NCI-H524 (cell line): ENCODE results near the gene RXRG.

ENCODE experiments used
- DNase-seq, 2 experiments: peaks; one replicate each; lab custom pipeline; 2025; lab: John Stamatoyannopoulos, UW

Gene RXRG

DNA sequence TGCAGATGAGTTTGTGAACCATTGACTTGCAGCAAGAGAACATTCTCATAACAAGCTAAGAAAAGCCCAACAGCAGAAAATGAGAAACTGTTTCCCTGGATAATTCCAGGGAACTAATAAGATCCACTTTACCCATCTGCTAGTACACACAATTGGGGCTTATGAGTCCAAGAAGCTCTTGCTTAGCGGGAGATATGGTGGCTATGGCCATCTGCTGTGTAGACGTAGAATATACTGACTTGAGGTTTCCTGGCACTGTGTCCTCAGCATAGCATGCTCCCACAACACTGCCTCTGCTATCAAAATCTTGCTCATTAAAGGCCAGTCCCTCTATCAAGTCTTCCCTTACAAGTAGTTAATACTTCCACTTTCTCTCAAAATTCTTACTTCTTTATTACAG is 6.8 kb upstream of the RXRG start:
- DNase-seq, result peak; percentile 76 to 94

- peak; percentile 46 to 87 for DNase-seq
Observed at GRCh38 chr1:165449131-165449530, 4.2 kb upstream of the RXRG start.

GRCh38 chr1:165445388-165445787 is 462 bp upstream of the RXRG start:
- no peak for DNase-seq

DNA sequence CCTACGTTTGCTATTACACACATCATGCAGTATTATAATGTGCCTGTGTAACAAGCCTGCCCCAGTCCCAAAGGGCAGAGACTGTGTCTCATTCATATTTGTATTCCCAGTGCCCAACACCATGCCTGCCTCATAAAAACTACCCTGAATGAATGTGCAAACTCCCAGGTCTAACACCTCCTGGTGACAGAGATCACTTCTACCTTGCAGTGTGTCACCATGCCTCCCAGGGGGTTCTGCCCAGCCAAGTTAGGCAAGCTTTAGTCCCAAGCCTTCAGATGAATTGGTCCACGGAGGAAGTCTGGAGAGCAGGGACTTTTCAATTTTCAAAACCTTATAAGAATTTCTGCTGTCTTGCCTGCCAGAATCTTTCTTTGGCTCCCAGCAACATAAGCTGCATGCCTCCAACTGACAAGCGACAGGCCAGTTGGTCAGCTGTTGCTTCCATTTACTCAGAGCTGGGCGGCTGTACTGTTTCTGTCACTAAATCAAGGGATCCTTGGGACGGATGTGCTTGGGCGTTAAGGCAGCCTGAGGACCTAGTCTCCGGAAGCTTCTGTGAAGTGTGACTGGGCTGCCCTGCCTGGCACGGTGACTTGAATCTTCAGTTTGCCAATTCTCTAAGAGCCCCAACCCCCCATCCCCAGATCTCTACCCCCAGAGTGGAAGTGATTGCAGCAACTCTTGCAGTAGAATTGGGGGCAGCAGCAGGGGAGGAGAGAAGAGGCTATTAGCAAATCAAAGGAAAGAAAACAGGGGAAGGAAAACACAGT is 1.2 kb downstream of the RXRG start:
- DNase-seq, result no peak

DNA sequence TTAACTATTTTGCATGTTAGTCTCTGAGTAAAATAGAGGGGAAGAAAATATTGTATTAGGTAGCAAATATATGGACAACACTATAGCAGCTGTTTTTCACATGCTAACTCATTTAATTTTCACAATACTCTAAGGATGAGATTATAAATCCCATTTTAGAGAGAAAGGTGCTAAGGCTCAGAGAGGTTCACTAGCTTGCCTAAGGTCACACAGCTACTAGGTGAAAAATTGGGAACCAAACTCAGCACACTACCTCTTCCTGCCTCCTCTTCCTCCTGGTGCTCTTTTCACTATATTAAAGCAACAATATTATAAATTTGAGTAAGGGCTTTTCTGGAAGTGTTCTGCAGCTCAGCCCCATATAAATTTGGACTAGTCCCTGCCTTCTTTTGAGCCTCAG is 2.3 kb downstream of the RXRG start:
- no peak for DNase-seq

DNA sequence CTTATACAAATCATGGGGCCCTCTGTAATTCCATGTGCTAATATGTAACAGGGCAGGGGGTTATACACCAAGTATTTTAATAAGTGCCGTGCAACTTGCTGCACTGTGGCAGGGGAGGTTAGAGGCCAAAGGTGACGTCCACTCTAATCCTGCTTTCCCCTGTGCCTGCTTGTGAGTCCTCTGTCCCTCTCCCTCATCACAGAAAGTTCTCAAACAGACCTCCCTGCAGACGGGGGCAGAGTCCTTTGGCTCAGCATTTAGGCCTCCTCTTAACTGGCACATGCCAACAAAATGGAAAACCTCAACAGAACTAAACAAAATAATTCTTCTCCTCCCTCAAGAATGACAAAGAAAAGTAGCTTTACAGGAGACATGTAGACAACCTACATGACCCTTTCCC is 2.9 kb downstream of the RXRG start:
- no peak for DNase-seq

- DNase-seq, result peak; percentile 85 to 96
Observed at GRCh38 chr1:165441166-165441880, 3.6 kb downstream of the RXRG start.

GRCh38 chr1:165439330-165439729 is 5.6 kb downstream of the RXRG start:
- DNase-seq, result peak; percentile 69 to 82

- DNase-seq, result no peak
Observed at GRCh38 chr1:165436994-165437393, 7.9 kb downstream of the RXRG start.

DNA sequence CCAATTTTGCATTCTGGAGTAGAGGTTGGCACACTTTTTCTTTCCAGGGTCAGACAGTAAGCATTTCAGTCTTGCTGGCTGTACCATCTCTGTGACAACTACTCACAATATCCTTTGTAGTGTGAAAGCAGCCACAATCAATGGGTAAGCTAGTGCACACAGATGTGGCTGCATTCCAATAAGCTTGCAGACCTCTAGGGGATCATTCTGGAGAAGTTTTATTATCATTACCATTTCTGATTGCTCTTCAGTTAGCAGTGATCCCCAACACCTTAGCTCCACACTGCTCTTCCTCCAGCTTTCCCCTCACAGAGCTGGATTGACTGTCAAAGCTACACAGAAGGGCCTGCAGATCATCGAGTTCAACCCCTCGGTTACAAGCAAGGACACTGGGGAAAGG is 9.1 kb downstream of the RXRG start:
- no peak for DNase-seq

GRCh38 chr1:165434281-165434680 is 10.6 kb downstream of the RXRG start:
- peak in 1 of 2 experiments; percentile 57 for DNase-seq

- DNase-seq, result no peak
Observed at GRCh38 chr1:165431079-165431478, 13.8 kb downstream of the RXRG start.

DNA sequence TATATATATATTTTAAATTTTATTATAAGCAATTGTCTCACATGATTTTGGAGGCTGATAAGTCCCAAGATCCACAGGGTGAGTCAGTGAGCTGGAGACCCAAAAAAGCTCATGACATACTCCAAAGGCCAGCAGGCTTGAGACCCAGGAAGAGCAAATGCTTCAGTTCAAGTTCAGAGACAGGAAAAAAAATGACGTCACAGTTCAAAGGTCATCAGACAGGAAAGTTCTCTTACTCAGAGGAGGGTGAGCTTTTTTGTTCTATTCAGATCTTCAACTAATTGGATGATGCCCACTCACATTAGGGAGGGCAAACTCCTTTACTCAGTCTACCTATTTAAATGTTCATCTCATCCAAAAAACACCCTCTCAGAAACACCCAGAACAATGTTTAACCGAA is 18.2 kb downstream of the RXRG start:
- DNase-seq, result no peak

GRCh38 chr1:165425621-165426020 is 19.3 kb downstream of the RXRG start:
- DNase-seq, result no peak

GRCh38 chr1:165424454-165425216 is 20.3 kb downstream of the RXRG start:
- DNase-seq, result no peak

DNA sequence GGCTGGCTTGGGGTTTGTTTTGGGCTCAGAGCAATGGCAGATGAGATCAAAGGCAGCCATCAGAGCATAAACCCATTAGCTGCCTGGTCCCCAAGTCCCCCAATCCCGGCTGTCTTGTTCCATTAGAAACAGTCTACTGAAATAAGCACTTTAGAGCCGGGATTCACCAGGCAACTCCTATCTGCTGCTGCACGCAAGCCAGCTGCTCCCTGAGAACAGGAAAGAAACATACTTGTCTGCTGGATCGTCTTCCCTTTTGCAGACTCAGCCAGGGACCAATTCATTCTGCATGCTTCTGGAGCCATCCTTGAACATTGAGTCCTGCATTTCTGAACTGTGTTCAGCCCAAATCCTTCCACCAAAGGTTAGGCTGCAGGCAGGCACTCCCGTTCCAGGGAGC is 21.8 kb downstream of the RXRG start:
- no peak for DNase-seq

DNA sequence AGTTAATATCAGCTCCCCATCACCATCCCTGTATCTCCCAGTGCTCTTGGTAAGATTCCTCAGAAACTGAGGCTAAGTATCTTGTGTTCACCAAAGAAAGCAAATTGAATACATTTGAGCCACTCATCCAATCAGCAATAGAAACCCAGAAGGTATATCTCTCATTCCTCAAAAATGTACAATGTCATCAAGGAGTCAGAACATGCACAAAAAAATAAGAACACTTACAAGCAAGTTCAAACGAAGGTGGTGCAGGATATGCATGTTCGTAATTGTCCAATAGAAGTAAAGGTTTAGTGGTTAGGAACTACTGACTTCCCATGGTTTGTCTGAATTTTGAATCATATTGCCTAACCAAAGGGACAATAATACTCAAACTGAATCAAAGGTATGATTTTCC is 24.3 kb downstream of the RXRG start:
- DNase-seq, result no peak

GRCh38 chr1:165419839-165420238 is 25.1 kb downstream of the RXRG start:
- no peak for DNase-seq

- DNase-seq, result no peak
Observed at GRCh38 chr1:165418195-165418594, 26.7 kb downstream of the RXRG start.

DNA sequence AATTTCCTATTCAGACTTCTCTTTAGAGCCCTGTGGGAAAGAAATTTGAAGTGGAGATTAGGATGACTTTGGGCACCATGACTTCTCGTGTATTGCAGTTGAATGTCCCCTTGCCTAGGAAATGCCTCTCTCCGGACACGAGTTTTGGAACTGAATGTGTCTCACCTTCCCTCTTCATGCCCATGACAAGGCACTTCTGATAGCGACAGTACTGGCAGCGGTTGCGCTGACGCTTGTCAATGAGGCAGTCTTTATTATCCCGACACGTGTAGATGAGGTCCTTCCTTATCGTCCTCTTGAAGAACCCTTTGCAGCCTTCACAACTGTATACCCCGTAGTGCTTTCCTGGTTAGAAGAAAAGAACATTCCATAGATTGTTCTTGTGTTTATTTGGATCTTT is 28.1 kb downstream of the RXRG start:
- DNase-seq, result no peak

- no peak for DNase-seq
Observed at GRCh38 chr1:165415068-165415467, 29.9 kb downstream of the RXRG start.

DNA sequence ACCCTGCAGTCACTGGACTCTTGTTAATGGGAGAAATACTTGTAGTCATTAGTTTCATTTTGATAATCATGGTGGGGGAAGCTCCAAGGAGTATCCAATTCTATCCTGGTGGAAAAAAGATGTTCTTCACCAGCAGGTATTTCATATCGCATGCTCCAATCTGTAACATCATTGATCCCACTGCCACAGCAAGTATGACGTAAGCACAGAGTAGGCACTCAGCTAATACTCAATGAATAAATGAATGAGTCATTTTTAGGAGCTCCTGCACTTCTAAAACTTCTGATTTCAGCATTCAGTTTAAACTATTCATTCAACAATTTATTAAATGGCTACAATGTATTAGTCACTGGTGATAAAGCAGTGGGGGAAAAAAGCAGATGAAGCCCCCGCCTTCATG is 30.3 kb downstream of the RXRG start:
- DNase-seq, result no peak

DNA sequence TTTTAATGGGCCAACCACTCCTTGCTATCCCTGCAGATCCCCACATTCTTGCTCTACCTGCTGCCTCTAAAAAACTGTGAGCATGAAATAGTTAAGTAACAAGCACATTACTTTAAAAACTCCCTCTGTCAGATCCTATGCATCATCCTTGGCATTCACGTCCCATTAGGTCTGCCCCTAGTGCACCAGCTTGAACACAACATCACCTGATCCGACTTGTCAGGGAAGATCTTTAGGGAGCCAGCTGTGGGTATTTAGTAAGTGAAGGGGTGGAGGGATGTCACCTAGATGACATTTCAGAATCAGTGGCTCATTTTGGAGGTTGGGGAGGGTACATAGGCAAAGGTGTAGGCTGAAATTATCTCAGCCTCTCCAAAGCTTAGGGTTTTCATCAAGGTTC is 33.5 kb downstream of the RXRG start:
- DNase-seq, result peak in 1 of 2 experiments; percentile 44
